ENCODE data around the gene B3GALNT1.

B3GALNT1 gene

GRCh38 chr3:161139686-161140085 is 34.5 kb upstream of the B3GALNT1 start:
- ChIA-PET CTCF (interaction anchor here (0.6 kb wide), 1 partner anchor 546 kb away, joined by 3 read pairs; no protein-coding TSS in a partner anchor), POLR2A (ENCODE audit: low non-redundant PET) (no interaction called here)
- DNase-seq (ENCODE audit: low spot score), result no peak
- TF ChIP-seq CTCF (conservative IDR thresholded peaks at IDR 0.05; ENCODE audit: low read depth), result no peak
- H3K27ac ChIP-seq, result no peak overlapping the region

GRCh38 chr3:161137260-161137659 is 32.1 kb upstream of the B3GALNT1 start:
- no peak overlapping the region for H3K27ac ChIP-seq
- ChIA-PET CTCF (interaction anchor here (0.5 kb wide), 1 partner anchor 136 kb away, joined by 3 read pairs; no protein-coding TSS in a partner anchor), POLR2A (ENCODE audit: low non-redundant PET) (no interaction called here)
- TF ChIP-seq CTCF (conservative IDR thresholded peaks at IDR 0.05; ENCODE audit: low read depth), result no peak
- DNase-seq (ENCODE audit: low spot score), result no peak

- ChIA-PET POLR2A (ENCODE audit: low non-redundant PET) (no interaction called here), CTCF (interaction anchor here (0.7 kb wide), 2 partner anchors 182 to 334 kb away, joined by 3 read pairs; no protein-coding TSS in a partner anchor)
- H3K27ac ChIP-seq, result no peak overlapping the region
- no peak for DNase-seq (ENCODE audit: low spot score)
- no peak for TF ChIP-seq CTCF (conservative IDR thresholded peaks at IDR 0.05; ENCODE audit: low read depth)
These were observed 27.2 kb upstream of the B3GALNT1 start for GRCh38 chr3:161132391-161132790.

GRCh38 chr3:161126495-161126894 is 21.3 kb upstream of the B3GALNT1 start:
- H3K27ac ChIP-seq, result no peak overlapping the region
- TF ChIP-seq CTCF (conservative IDR thresholded peaks at IDR 0.05; ENCODE audit: low read depth), result no peak
- CTCF ChIA-PET, result no interaction called here
- POLR2A ChIA-PET (ENCODE audit: low non-redundant PET), result no interaction called here
- no peak for DNase-seq (ENCODE audit: low spot score)

- DNase-seq (ENCODE audit: low spot score), result no peak
- ChIA-PET CTCF (no interaction called here), POLR2A (ENCODE audit: low non-redundant PET) (no interaction called here)
- TF ChIP-seq CTCF (conservative IDR thresholded peaks at IDR 0.05; ENCODE audit: low read depth), result no peak
- no peak overlapping the region for H3K27ac ChIP-seq
These were observed 12.5 kb upstream of the B3GALNT1 start for GRCh38 chr3:161117646-161118045.

- no peak for DNase-seq (ENCODE audit: low spot score)
- POLR2A ChIA-PET (ENCODE audit: low non-redundant PET), result no interaction called here
- CTCF ChIA-PET, result interaction anchor here (0.8 kb wide), 1 partner anchor 10 kb away, joined by 5 read pairs; no protein-coding TSS in a partner anchor
- no peak for TF ChIP-seq CTCF (conservative IDR thresholded peaks at IDR 0.05; ENCODE audit: low read depth)
- no peak overlapping the region for H3K27ac ChIP-seq
These were observed 3.7 kb upstream of the B3GALNT1 start for GRCh38 chr3:161108840-161109239.

- ChIA-PET POLR2A (ENCODE audit: low non-redundant PET) (no interaction called here), CTCF (no interaction called here)
- no peak for TF ChIP-seq CTCF (conservative IDR thresholded peaks at IDR 0.05; ENCODE audit: low read depth)
- no peak for DNase-seq (ENCODE audit: low spot score)
- no peak overlapping the region for H3K27ac ChIP-seq
These were observed 2.2 kb upstream of the B3GALNT1 start for GRCh38 chr3:161107311-161107710.
